CD4-positive, alpha-beta T cell treated with Interleukin-4 for 1 hour (primary cell): ENCODE data around the gene ALPK3.
"Not testable (repeated sequence)": the region's sequence is repeated elsewhere in the genome, so short reads cannot be mapped to it uniquely, and the experiment has no call there.

Experiments
- DNase-seq, 2 donors: peaks; one replicate each; pipeline ENCODE4 v3.0.0-alpha.2; 2020 to 2022

ALPK3 gene

DNA sequence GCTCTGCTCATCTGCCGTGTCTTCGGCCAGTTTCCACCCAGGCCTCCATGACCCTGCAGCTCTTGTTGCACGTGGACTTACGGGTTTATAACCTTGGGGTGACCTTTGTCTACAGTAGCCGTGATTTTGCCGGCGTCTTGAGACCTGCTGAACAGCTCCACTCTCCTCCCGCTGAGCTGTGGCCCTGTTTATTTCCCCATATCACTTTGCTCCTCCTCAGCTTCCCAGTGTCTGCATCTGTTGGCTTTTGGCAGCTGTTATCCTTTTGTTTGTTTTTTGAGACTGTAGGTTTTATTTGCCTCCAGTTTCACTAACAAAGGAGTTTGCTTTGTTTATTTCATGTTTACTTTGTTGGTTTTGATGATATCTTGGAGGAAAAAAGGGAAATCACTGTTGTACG lies 38.0 kb downstream of the ALPK3 start:
- no peak for DNase-seq

DNA sequence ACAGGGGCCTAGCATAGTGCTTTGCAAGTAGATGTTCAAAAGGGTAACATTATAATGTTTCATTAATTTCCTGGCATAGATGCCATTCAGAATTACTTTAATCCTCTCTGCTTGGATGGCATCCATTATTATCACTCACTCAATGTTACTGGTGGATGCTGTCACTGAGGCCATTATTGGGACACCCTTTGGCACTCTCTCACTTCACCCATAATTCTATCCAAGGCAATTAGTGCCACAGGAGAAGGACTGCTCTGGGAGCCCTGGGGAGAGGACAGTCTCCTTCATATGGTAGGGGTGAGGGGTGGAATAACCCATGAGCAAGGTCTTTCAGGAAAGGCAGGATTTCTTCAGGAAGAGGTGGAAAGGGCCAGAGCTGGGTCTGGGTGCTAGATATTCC lies 38.6 kb downstream of the ALPK3 start:
- DNase-seq, result no peak

DNA sequence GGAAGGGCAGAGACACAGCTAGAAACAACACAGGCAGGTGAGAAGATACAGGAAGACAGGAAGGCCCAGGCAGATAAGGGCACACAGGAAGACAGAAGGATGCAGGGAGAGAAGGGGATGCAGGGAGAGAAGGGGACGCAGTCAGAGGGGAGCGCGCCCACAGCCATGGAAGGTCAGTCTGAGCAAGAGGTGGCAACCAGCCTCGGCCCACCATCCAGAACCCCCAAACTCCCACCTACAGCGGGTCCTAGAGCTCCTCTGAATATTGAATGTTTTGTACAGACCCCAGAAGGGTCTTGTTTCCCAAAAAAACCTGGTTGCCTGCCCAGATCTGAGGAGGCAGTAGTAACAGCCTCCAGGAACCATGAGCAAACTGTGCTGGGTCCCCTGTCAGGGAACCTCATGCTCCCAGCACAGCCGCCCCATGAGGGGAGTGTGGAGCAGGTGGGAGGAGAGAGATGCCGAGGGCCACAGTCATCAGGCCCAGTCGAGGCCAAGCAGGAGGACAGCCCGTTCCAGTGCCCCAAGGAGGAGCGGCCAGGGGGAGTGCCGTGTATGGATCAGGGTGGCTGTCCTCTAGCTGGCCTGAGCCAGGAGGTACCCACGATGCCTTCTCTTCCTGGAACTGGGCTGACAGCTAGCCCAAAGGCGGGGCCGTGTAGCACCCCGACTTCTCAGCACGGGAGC lies 39.7 kb downstream of the ALPK3 start:
- DNase-seq, result no peak

DNA sequence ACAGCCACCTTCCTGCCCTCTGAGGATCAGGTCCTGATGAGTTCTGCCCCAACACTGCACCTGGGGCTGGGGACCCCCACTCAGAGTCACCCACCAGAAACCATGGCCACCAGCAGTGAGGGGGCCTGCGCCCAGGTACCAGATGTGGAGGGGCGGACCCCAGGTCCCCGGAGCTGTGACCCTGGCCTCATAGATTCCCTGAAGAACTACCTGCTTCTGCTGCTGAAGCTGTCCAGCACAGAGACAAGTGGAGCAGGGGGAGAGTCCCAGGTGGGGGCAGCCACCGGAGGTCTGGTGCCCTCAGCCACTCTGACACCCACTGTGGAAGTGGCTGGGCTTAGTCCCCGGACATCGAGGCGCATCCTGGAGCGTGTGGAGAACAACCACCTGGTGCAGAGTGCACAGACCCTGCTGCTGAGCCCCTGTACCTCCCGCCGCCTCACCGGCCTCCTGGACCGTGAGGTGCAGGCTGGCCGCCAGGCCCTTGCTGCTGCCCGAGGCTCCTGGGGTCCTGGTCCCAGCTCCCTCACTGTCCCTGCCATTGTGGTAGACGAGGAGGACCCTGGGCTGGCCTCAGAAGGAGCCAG lies 40.4 kb downstream of the ALPK3 start:
- no peak for DNase-seq

DNA sequence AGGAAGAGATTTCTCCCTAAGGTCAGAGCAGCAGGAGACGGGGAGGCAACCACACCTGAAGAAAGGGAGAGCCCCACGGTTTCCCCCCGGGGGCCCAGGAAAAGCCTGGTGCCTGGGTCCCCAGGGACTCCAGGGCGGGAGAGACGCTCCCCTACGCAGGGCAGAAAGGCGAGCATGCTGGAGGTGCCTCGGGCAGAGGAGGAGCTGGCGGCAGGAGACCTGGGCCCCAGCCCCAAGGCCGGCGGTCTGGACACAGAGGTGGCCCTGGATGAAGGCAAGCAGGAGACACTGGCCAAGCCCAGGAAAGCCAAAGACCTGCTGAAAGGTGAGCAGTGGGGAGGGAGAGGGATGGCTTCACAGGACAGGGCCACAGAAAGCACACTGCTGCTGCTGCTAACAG lies 41.1 kb downstream of the ALPK3 start:
- DNase-seq, result no peak

DNA sequence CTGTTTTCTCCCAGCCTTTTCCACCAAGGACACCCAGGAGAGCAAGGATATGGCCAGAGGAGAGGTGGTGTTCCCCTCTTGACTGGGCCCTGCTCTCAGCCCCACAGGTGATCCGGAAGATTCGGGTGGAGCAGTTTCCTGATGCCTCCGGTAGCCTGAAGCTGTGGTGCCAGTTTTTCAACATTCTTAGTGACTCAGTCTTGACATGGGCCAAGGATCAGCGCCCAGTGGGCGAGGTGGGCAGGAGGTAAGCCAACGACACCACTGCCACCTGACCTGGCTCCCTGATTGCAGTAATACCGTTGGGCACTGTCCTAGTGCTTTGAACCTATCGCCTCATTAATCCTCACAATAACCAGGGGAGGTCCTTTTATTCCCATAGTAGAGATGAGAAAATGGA lies 42.0 kb downstream of the ALPK3 start:
- DNase-seq, result no peak

DNA sequence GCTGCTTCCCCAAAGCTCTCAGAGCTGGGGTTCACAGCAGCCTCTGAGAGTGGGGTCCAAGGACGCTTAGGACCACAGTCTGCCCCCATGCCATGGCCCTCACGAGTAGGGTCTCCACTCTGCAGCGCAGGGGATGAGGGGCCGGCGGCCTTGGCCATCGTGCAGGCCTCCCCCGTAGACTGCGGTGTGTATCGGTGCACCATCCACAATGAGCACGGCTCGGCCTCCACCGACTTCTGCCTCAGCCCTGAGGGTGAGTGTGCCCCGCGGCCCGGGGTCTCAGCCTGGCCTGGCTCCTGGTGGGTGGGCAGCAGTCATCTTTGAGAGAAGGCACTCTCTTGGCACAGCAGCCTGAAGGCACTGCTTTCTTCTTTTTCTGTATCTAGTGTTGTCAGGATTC lies 42.5 kb downstream of the ALPK3 start:
- DNase-seq, result no peak

DNA sequence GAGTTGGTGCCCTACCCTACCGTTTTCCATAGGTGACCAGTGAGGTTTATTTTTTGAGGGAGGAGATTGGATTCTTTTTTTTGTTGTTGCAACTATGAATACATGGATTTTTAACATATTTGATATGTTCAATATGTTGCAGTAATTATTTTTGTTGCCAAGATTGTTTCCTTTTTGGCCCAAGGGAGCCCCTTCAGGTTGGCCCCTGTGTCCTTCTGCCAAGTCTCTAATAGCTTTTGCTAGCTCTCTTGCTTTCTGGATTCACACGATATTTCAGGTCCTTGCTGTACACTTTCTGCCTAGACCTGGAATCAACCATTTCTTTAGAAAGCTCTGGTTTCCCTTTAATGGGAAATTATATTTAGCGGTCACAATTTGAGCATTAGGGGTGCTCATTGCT lies 44.6 kb downstream of the ALPK3 start:
- DNase-seq, result no peak

DNA sequence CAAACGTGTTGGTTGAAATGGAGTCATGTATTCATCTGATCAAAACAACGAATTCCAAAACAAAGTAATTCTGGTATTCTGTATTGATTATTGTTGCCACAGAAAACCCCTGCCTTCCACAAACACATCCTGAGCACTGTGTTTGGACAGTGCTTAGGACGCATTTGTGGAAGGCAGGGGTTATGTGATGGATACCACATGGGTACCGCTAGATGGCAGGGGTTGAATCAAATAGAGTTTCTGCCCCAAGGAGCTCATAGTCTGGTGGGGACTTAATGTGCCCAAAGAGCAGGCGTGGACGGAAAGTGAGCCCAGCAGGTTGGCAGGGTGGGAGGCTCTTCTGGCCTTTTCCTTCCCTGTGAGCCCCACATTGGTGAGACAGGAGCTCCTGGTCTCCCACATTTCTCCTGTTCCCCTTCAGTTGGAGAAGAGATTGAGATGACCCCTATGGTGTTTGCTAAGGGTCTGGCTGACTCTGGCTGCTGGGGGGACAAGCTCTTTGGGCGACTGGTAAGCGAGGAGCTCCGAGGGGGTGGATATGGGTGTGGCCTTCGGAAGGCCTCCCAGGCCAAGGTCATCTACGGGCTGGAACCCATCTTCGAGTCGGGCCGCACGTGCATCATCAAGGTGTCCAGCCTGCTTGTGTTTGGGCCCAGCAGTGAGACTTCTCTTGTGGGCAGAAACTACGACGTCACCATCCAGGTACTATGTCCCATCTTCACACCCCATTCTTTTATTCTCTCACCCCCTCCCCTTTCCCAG lies 45.2 kb downstream of the ALPK3 start:
- DNase-seq, result no peak

DNA sequence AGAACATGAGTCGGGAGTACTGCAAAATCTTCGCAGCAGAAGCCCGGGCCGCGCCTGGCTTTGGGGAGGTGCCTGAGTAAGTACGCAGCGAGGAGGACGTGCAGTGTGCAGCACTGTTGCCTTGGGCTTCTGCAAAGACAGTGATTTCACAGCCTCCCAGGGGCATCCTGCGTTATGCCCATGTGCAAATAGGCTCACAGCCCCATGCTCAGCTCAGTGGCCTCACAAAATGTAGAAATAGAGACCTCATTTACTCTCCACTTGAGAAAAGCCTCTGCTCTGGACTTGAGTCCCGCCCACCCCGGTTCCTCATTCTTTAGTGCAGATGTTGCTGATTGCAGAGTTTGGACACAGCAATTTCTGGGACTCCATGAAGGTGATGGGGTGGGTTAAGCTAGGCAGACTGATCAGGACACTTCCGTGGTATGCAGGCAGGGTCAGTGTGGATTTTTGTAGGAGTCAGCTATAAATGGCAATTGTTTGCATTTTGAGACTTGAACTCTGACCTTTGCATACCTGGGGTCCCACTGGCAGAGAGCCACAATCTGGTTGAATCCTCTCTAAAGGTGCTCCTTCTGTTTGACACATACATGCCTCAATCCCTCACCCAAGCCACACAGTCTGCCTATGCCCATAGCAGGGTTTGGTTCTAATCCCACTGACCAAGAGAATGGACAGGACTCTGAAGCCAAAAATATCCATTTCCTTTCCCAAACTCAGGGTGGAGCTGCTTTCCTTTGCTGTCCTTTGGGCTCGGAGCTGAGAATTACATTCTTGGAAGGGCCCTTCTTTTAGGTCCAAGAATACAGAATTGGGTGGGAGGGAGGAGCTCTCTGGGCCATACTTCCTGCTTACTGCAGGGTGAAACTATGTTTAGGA lies 46.6 kb downstream of the ALPK3 start:
- no peak for DNase-seq

DNA sequence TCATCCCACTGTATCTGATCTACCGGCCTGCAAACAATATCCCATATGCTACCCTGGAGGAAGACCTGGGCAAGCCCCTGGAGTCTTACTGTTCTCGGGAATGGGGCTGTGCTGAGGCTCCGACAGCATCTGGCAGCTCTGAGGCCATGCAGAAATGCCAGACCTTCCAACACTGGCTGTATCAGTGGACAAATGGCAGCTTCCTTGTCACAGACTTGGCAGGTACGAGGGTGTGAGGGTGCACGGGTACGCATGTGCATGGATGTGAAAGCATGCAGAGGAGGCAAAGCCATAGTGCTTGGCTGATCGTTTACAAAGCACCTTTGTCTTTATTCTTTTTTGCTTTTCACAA lies 47.3 kb downstream of the ALPK3 start:
- no peak for DNase-seq

DNA sequence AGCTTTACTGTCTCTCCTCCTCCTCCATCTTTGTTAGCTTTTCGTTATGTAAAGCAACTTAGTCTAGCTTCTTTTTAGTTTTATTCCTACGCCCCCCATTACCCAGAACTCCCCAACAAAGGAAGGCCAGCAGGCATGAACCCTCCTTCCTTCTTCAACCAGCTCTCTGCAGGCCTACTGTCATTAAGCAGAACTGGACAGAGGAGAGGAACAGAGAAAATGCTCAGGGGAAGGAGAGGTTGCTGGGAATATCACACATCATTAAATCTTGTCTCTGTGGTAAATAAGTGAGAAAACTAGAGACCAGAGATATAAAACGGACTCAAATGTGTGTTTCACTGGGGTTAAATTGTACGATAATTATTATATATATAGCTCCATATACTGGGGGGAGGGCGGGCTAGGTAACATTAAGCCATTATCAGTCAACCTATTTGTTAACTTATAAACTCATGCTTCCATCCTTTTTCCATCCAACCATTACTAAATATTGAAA lies 48.0 kb downstream of the ALPK3 start:
- DNase-seq, result no peak

DNA sequence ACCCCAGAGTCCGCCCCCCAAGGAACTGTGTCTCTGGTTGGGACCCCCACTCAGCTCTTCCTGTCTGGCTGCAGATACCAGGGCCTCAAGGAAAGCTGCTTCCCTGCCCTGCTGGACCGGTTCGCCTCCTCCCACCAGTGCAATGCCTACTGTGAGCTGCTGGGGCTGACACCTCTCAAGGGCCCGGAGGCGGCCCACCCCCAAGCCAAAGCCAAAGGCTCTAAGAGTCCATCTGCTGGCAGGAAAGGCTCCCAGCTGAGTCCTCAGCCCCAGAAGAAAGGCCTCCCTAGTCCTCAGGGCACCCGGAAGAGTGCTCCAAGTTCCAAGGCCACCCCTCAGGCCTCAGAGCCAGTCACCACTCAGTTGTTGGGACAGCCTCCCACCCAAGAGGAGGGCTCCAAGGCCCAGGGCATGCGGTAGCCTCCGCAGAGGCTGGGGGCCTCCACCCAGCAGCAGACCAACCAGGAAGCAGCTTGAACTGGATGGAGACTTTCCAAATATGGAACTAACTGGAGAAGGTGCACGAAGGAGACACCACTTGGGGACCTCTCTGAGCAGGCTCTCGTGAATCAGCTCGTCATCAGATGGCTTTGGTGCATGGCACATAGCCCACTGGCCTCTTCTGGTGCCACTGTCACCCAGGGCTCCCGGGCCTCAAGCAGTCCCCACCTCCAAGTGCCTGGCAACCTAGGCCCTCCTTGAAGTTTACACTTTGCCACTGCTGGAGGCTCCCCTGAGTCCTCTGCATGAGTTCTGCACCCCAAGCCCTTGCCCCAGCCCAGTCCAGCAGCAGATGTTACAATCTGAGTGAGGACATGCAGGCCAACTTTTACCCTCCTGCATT lies 51.1 kb downstream of the ALPK3 start:
- DNase-seq, result no peak

DNA sequence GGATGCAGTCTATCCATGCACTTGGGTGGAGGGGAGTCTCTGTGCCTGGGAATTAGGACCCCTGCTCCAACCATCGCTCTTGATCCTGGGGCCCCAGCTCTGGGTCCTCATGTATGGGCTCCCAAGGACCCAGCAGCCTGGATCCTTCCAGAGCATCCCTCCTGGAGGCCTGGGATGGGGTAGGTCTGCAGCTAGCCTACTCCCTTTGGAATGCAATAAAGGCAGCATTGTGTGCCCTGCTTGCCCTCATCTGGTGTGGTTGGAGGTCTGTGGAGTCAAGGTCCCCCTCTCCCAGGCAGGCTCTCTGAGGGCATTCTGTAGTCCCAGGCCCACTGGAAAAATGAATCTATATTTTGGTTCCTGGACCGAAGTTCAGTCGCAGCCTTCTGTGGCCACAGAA lies 52.4 kb downstream of the ALPK3 start:
- no peak for DNase-seq

DNA sequence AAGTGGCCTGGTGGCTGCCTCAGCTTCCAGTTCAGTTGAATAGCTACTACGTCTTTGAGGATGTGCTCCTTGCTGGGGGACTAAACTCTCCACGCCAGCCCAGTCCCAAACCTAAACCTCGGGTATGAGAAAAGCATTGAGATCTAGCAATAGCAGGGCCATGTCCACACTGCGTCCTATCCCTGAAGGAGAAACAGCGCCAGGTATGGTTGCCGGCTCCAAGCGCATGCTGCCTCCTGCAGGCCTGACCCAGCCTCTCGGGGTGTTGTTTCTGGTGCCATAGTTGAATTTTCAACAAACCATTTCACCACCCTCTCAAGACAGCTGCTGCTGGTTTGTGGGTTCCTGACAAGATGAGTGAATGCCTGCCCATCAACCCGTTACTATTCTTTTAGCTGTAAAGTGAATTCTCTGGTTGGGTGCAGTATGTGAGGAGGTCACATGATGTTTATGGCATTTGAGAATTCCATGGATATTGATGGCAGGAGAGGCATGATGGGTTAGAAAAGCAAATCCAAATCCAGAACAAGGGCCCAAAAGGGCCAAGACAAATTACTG lies 54.4 kb downstream of the ALPK3 start:
- DNase-seq, result no peak

DNA sequence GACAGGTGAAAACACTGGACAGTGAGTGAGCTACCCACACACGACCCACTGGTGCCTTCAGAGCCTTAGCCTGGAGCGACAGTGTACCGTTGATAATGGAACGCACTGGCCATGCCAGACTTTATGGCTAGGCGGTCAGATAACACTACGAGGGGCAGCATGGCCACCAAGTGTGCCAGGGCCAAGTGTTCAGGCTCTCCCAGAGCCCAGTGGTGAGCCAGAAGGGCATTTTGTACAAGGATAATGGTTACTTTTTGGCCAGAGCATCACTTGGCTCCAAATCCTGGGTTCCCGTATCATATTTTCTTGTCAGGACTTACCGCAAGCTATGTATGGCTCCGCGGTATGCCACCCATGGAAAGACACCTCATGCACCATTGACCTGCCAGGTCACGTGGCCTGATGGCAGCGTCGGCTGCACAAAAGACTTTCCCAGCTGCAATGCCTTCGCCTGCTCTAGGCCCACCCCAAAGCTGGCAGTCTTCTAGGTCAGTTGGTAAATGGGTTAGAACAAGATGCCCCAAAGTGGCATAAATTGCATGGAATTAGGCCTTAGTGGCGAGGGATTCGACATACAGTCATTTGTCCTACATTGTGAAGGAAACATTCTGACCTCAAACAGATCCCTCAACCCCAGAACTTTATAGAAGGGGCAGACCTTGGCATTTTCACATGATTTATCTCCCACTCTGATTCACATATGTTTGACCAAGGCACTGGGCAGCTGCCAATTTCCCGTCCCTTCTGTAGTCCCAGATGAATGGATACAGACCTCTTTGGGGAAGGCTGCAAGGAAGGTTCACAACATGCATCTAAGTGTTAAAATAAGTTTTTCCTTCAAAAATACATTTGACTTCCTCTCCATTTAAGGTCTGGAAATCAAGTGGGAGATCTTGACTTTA lies 55.1 kb downstream of the ALPK3 start:
- DNase-seq, result no peak

DNA sequence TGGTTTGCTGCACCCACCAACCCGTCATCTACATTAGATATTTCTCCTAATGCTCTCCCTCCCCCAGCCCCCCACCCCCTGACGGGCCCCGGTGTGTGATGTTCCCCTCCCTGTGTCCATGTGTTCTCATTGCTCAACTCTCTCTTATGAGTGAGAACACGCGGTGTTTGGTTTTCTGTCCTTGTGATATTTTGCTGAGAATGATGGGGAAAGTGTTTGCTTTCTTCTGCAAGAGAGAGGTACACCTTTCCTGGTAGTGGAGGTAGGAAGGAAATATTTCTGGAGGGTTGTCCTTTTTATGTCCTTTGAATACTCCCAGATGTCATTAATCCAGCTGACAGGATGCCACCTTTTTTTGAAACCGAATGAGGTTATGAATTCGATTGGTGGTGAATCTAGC lies 56.8 kb downstream of the ALPK3 start:
- no peak for DNase-seq

DNA sequence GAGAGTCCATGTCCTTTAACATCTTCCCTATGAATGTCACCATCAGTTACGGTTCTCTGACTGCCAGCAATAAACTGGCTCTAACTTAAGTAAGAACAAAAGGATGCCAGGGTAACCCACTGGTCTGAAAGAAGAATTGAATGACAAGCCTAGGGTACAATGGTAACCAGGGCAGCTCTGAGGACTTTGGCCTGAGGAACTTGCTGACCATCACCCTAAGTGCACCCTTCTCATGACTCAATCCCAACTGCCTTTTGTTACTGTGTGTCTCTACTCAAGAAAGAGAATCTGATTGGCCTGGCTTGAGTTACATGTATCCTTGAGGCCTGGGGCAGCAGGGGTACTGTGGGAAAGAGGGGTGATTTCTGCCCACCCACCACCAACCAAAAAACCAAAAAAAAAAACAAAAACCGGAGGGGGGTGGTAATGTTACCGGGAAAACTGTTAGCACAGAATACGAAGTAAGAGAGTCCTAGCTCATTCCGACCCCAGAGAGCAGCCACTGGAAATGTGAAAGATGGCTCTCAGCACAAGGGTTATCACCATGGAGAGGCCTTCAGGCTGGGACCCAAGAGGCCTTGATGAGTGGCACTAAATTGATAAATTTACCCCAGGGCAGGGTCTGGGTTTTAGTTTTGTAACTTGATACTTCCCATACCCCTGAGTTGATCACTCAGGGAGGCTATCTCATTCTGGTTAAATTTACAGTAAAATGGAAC lies 58.0 kb downstream of the ALPK3 start:
- no peak for DNase-seq

DNA sequence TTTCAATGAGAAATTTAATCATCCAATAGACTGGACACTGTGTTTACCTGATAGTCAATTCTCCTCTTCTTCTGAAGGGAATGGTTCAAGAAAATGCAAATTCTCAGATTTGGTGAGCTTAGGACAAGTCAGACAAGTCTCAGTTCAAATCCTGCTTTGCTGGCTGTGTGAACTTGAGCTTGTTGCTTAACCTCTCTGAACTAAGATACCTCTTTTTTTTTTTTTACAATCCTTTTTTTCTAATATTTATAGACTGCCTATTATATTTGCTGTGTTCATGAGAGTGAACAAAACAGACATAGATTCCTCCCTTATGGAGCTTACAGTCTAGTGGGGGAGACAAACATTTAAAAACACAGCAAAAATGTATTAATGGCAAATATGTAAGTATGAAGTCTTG lies 59.1 kb downstream of the ALPK3 start:
- DNase-seq, result no peak

DNA sequence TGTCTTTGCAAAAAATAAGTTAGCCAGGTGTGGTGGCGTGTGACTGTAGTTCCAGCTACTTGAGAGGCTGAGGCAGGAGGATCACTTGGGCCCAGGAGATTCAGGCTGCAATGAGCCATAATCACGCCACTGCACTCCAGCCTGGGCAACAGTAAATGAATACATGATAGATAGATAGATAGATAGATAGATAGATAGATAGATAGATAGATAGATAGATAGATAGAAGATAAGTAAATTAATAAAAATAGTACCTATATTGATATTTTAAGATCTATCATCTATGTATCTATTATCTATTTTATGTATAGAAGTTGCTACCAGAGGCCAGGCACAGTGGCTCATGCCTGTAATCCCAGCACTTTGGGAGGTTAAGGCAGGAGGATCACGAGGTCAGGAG lies 60.5 kb downstream of the ALPK3 start:
- DNase-seq, result not testable (repeated sequence)
